Astrocyte (in vitro differentiated cells and primary cell): ENCODE results near the gene RALGDS. TPM values are rescaled to one million over a fixed set of nuclear protein-coding genes. Genes with fewer than 3 reads are reported as not detected.

Experiments
- DNase-seq: peaks from one replicate; pipeline ENCODE4 v3.0.0-alpha.2; 2010; ENCODE audit warnings: low read depth
- FAIRE-seq: peaks from 2 replicates; lab custom pipeline; 2011; peaks lifted over from hg19 to GRCh38; lab: Jason Lieb, UNC
- H2AFZ ChIP-seq: 2 replicates; pipeline ENCODE4 v1.6.0; 2012; ENCODE audit warnings: low read depth, low read length, inconsistent platforms
- H3K27ac ChIP-seq: 2 replicates; pipeline ENCODE4 v1.5.1; 2011; ENCODE audit warnings: low read depth, low read length, inconsistent platforms
- H3K27me3 ChIP-seq: 2 replicates; pipeline ENCODE4 v1.6.0; 2011; ENCODE audit warnings: low read length, inconsistent platforms; ENCODE audit not compliant: insufficient read depth
- H3K36me3 ChIP-seq: 2 replicates; pipeline ENCODE4 v1.5.1; 2011; ENCODE audit warnings: low read length, inconsistent platforms; ENCODE audit not compliant: insufficient read depth
- H3K4me1 ChIP-seq: 2 replicates; pipeline ENCODE4 v1.5.1; 2011; ENCODE audit warnings: low read length, inconsistent platforms; ENCODE audit not compliant: insufficient read depth
- H3K4me2 ChIP-seq: 2 replicates; pipeline ENCODE4 v1.6.0; 2012; ENCODE audit warnings: low read length, inconsistent platforms
- H3K4me3 ChIP-seq: 2 replicates; pipeline ENCODE4 v1.5.1; 2011; ENCODE audit warnings: low read depth, mild to moderate bottlenecking, low read length, inconsistent platforms; ENCODE audit not compliant: insufficient read depth
- H3K79me2 ChIP-seq: 2 replicates; pipeline ENCODE4 v1.6.0; 2012; ENCODE audit warnings: mild to moderate bottlenecking, low read length, inconsistent platforms; ENCODE audit not compliant: insufficient read depth
- H3K9ac ChIP-seq: 2 replicates; pipeline ENCODE4 v1.6.0; 2012; ENCODE audit warnings: mild to moderate bottlenecking, low read length, inconsistent platforms
- H3K9me3 ChIP-seq: 2 replicates; pipeline ENCODE4 v1.5.1; 2012; ENCODE audit warnings: low read depth, mild to moderate bottlenecking, low read length, inconsistent platforms; ENCODE audit not compliant: insufficient read depth
- H4K20me1 ChIP-seq: 2 replicates; pipeline ENCODE4 v1.6.0; 2012; ENCODE audit warnings: low read length, inconsistent platforms; ENCODE audit not compliant: insufficient read depth
- H3K27ac Mint-ChIP-seq: one replicate; pipeline ENCODE4 v1.8.0; 2021; ENCODE audit warnings: mild to moderate bottlenecking, mixed read lengths; ENCODE audit not compliant: unreplicated experiment
- H3K27me3 Mint-ChIP-seq: one replicate; pipeline ENCODE4 v1.8.0; 2021; ENCODE audit warnings: low read depth, mixed read lengths; ENCODE audit not compliant: unreplicated experiment
- H3K36me3 Mint-ChIP-seq: one replicate; pipeline ENCODE4 v1.8.0; 2021; ENCODE audit warnings: low read depth, mixed read lengths; ENCODE audit not compliant: unreplicated experiment
- H3K4me1 Mint-ChIP-seq: one replicate; pipeline ENCODE4 v1.8.0; 2021; ENCODE audit warnings: low read depth, mixed read lengths; ENCODE audit not compliant: unreplicated experiment
- H3K4me3 Mint-ChIP-seq: one replicate; pipeline ENCODE4 v1.8.0; 2021; ENCODE audit warnings: mild to moderate bottlenecking, moderate library complexity, mixed read lengths; ENCODE audit not compliant: unreplicated experiment
- H3K9me3 Mint-ChIP-seq: one replicate; pipeline ENCODE4 v1.8.0; 2021; ENCODE audit warnings: mild to moderate bottlenecking, mixed read lengths; ENCODE audit not compliant: unreplicated experiment
- CTCF ChIP-seq: IDR thresholded peaks from 2 replicates; pipeline ENCODE4 v1.5.1; 2011; ENCODE audit warnings: low read depth, mild to moderate bottlenecking, inconsistent platforms, low read length, moderate library complexity; ENCODE audit not compliant: insufficient read depth
- EZH2 ChIP-seq: IDR thresholded peaks from 2 replicates; pipeline ENCODE4 v1.6.1; 2012; ENCODE audit warnings: mild to moderate bottlenecking, low read length, inconsistent platforms; ENCODE audit not compliant: insufficient read depth
- total RNA-seq: library from RNA; stranded (reverse); gene quantifications from 2 replicates; pipeline ENCODE4 v1.2.1, GENCODE V29; 2021

RALGDS gene
- total RNA-seq, 1 donor from 2014 or later: 46.6 TPM

- Histone ChIP-seq H3K27me3 (peaks cover 14% of the 10 kb centered on the region), H3K4me2 (peak overlapping the region; percentile 88), H3K27ac (no peak overlapping the region), H4K20me1 (no peaks in the 10 kb centered on the region), H3K4me1 (peaks cover 2% of the 10 kb centered on the region), H3K79me2 (no peaks in the 10 kb centered on the region), H3K36me3 (no peaks in the 10 kb centered on the region), H3K4me3 (peak overlapping the region; percentile 52), H2AFZ (peak overlapping the region; percentile 86), H3K9me3 (no peaks in the 10 kb centered on the region), H3K9ac (no peak overlapping the region)
- Mint-ChIP-seq H3K4me1 (peaks cover 10% of the 10 kb centered on the region), H3K4me3 (peak overlapping the region; percentile 69), H3K27ac (no peak overlapping the region), H3K27me3 (peaks cover 5% of the 10 kb centered on the region), H3K36me3 (peaks cover 4% of the 10 kb centered on the region), H3K9me3 (no peaks in the 10 kb centered on the region)
- DNase-seq (no peak), FAIRE-seq (no peak)
- no peak for TF ChIP-seq CTCF
- TF ChIP-seq EZH2: peak; percentile 71
These were observed 41.9 kb upstream of the RALGDS start for GRCh38 chr9:133162861-133163503.

GRCh38 chr9:133161547-133161950, 40.5 kb upstream of the RALGDS start:
- Mint-ChIP-seq H3K27ac (no peak overlapping the region), H3K4me1 (peaks cover 10% of the 10 kb centered on the region), H3K36me3 (peaks cover 7% of the 10 kb centered on the region), H3K4me3 (no peak overlapping the region), H3K9me3 (no peaks in the 10 kb centered on the region), H3K27me3 (peaks cover 5% of the 10 kb centered on the region)
- peaks cover 2% of the 10 kb centered on the region for H3K4me1 ChIP-seq
- DNase-seq (no peak), FAIRE-seq (no peak)
- H3K27ac ChIP-seq: no peak overlapping the region
- no peak overlapping the region for H3K9ac ChIP-seq
- no peaks in the 10 kb centered on the region for H3K9me3 ChIP-seq
- TF ChIP-seq EZH2 (no peak), CTCF (no peak)
- no peaks in the 10 kb centered on the region for H4K20me1 ChIP-seq
- no peak overlapping the region for H3K4me3 ChIP-seq
- H3K4me2 ChIP-seq: no peak overlapping the region
- H2AFZ ChIP-seq: no peak overlapping the region
- peaks cover 14% of the 10 kb centered on the region for H3K27me3 ChIP-seq
- no peaks in the 10 kb centered on the region for H3K36me3 ChIP-seq
- no peaks in the 10 kb centered on the region for H3K79me2 ChIP-seq
